B cell (primary cell): Measurements from ENCODE around the gene ARHGAP42. TPM values are rescaled to one million over a fixed set of nuclear protein-coding genes. Genes with fewer than 3 reads are reported as not detected.

Experiments used
- ATAC-seq: fragments of 200-7000 bp; cut with Tn5 transposase; one replicate; pipeline ENCODE4 v1.10.0; 2021; ENCODE audit warnings: low read depth, mild to moderate bottlenecking, moderate number of reproducible peaks, moderate library complexity
- CTCF ChIA-PET: fragments of 350-600 bp; sonication (Branson Sonifier 250); formaldehyde crosslinking; loops from one replicate; lab custom pipeline; 2021; ENCODE audit warnings: antibody characterized with exemption, inconsistent platforms; lab: Charles Lee
- POLR2A ChIA-PET: fragments of 350-600 bp; sonication (Branson Sonifier 250); formaldehyde crosslinking; loops from one replicate; lab custom pipeline; 2021; ENCODE audit warnings: antibody characterized with exemption; lab: Charles Lee
- DNase-seq: peaks from one replicate; pipeline ENCODE4 v3.0.0; 2013
- H2AFZ ChIP-seq: 2 replicates; pipeline ENCODE4 v1.6.1; 2012; ENCODE audit warnings: mild to moderate bottlenecking, low read depth, low read length; ENCODE audit not compliant: insufficient read depth, poor library complexity, severe bottlenecking
- H3K27ac ChIP-seq, 2 donors: 1 replicate in 1 of 2; 2 replicates in 1 of 2; pipeline ENCODE4 v1.5.1; 2012 to 2013; ENCODE audit warnings: low read length in 2 of 2, mild to moderate bottlenecking in 2 of 2, moderate library complexity in 1 of 2
- H3K27me3 ChIP-seq, 4 experiments: fragments of 200-600 bp in 1 of 4; sonication (generic) in 1 of 4; replicated peaks in 1 of 4; 1 replicate in 2 of 4; 2 replicates in 2 of 4; pipeline versions ENCODE4 v1.6.1 to v1.7.0; 2013 to 2016; ENCODE audit warnings: low read length in 3 of 4, mild to moderate bottlenecking in 2 of 4, mixed read lengths in 1 of 4, moderate library complexity in 1 of 4; ENCODE audit not compliant: insufficient read depth in 4 of 4, control insufficient read depth in 3 of 4; ENCODE audit errors: control extremely low read depth in 1 of 4
- H3K36me3 ChIP-seq, 2 experiments: replicated peaks in 1 of 2; 1 replicate in 1 of 2; 2 replicates in 1 of 2; pipeline versions ENCODE4 v1.6.1 to v1.7.1; 2013; ENCODE audit warnings: low read length in 1 of 2; ENCODE audit not compliant: insufficient read depth in 2 of 2, control insufficient read depth in 1 of 2; ENCODE audit errors: control extremely low read depth in 1 of 2, extremely low read depth in 1 of 2
- H3K4me1 ChIP-seq, 2 donors: fragments of 200-600 bp in 1 of 2; sonication (generic) in 1 of 2; 1 replicate in 1 of 2; 2 replicates in 1 of 2; pipeline versions ENCODE4 v1.5.1 to v1.6.1; 2013 to 2017; ENCODE audit warnings: low read length in 2 of 2; ENCODE audit not compliant: control insufficient read depth in 2 of 2, insufficient read depth in 2 of 2
- H3K4me2 ChIP-seq: replicated peaks from 2 replicates; pipeline ENCODE3; 2012; ENCODE audit warnings: mild to moderate bottlenecking, low read depth, low read length; ENCODE audit not compliant: poor library complexity, severe bottlenecking
- H3K4me3 ChIP-seq, 5 experiments: fragments of 200-600 bp in 1 of 5; sonication (generic) in 1 of 5; 1 replicate in 3 of 5; 2 replicates in 2 of 5; pipeline versions ENCODE4 v1.5.1 to v1.7.0; 2011 to 2016; ENCODE audit warnings: low read length in 4 of 5, mild to moderate bottlenecking in 4 of 5, low read depth in 2 of 5, control low read depth in 1 of 5, moderate library complexity in 1 of 5; ENCODE audit not compliant: insufficient read depth in 1 of 5; ENCODE audit errors: control extremely low read depth in 1 of 5, extremely low read depth in 1 of 5
- H3K79me2 ChIP-seq: fragments of 200-600 bp; sonication (generic); one replicate; pipeline ENCODE4 v1.6.0; 2016; ENCODE audit warnings: low read length; ENCODE audit not compliant: control insufficient read depth, insufficient read depth
- H3K9ac ChIP-seq: fragments of 200-600 bp; sonication (generic); 2 replicates; pipeline ENCODE4 v1.6.1; 2017; ENCODE audit warnings: mild to moderate bottlenecking, low read length, moderate library complexity
- H3K9me3 ChIP-seq, 3 donors: one replicate each; pipeline versions ENCODE4 v1.6.1 to v1.7.1; 2013; ENCODE audit warnings: low read length in 2 of 3; ENCODE audit not compliant: control insufficient read depth in 2 of 3, insufficient read depth in 1 of 3; ENCODE audit errors: control extremely low read depth in 1 of 3
- H4K20me1 ChIP-seq: 2 replicates; pipeline ENCODE4 v1.6.0; 2012; ENCODE audit warnings: mild to moderate bottlenecking, low read length; ENCODE audit not compliant: insufficient read depth, control insufficient read depth, poor library complexity, severe bottlenecking
- H3K27ac Mint-ChIP-seq: one replicate; pipeline ENCODE4 v1.8.0; 2021; ENCODE audit warnings: mixed read lengths
- H3K27me3 Mint-ChIP-seq: one replicate; pipeline ENCODE4 v1.8.0; 2021; ENCODE audit warnings: mixed read lengths
- H3K4me1 Mint-ChIP-seq: one replicate; pipeline ENCODE4 v1.8.0; 2021; ENCODE audit warnings: mixed read lengths
- H3K4me3 Mint-ChIP-seq: one replicate; pipeline ENCODE4 v1.8.0; 2021; ENCODE audit warnings: mixed read lengths
- H3K9me3 Mint-ChIP-seq: one replicate; pipeline ENCODE4 v1.8.0; 2022; ENCODE audit warnings: mixed read lengths; ENCODE audit not compliant: insufficient read depth
- CTCF ChIP-seq: fragments of 200-600 bp; IDR thresholded peaks from one replicate; pipeline ENCODE4 v1.8.0; 2022; ENCODE audit warnings: antibody characterized with exemption, mild to moderate bottlenecking
- EZH2 ChIP-seq: IDR thresholded peaks from 2 replicates; pipeline ENCODE4 v1.6.1; 2012; ENCODE audit warnings: borderline replicate concordance, low read depth, mild to moderate bottlenecking, moderate library complexity, low read length; ENCODE audit not compliant: insufficient read depth, poor library complexity, severe bottlenecking
- WGBS: methylation state at CpG from one replicate; pipeline ENCODE4 v1.1.5; 2013; ENCODE audit warnings: missing lambda C conversion rate; ENCODE audit not compliant: insufficient coverage; 5-methylcytosine and 5-hydroxymethylcytosine counted together
- intact Hi-C: fragments of 100-400 bp; cut with micrococcal nuclease; formaldehyde crosslinking; loops from one replicate; pipeline ENCODE4 v1.10.0; 2022
- polyA plus RNA-seq: library from polyadenylated mRNA; depleted of rRNA; stranded (reverse); fragments of >200 nt; gene quantifications from 2 replicates; pipeline ENCODE4 v1.2.3, GENCODE V29; 2012
- total RNA-seq, 2 donors: library from RNA; stranded (reverse); fragments of 120-200 nt in 1 of 2; gene quantifications; 1 replicate in 1 of 2; 2 replicates in 1 of 2; pipeline versions ENCODE4 v1.2.3 to v1.2.4, GENCODE V29; 2013 to 2022

Gene ARHGAP42
- total and polyA plus RNA-seq, 2 donors (not counting 1 experiment from before 2014, with no cell fraction given): 3.8 to 4.9 TPM

- DNase-seq (no peak), ATAC-seq (no peak)
- H3K79me2 ChIP-seq: no peaks in the 10 kb centered on the region
- no peaks in the 10 kb centered on the region for H3K36me3 ChIP-seq
- intact Hi-C loops: no loop called here
- Mint-ChIP-seq H3K4me1 (peaks cover 2% of the 10 kb centered on the region), H3K27me3 (no peaks in the 10 kb centered on the region), H3K4me3 (no peak overlapping the region), H3K9me3 (no peaks in the 10 kb centered on the region), H3K27ac (no peak overlapping the region)
- no peak overlapping the region for H3K4me3 ChIP-seq
- H3K4me1 ChIP-seq: no peaks in the 10 kb centered on the region
- no CpG with 5 or more reads among the region's 1 CpG for WGBS
- TF ChIP-seq EZH2 (no peak), CTCF (no peak)
- H3K9ac ChIP-seq: no peak overlapping the region
- ChIA-PET CTCF (interaction anchor here (1.0 kb wide), 1 partner anchor 27 kb away, joined by 3 read pairs; no protein-coding TSS in a partner anchor), POLR2A (no interaction called here)
- no peaks in the 10 kb centered on the region for H3K9me3 ChIP-seq
- no peaks in the 10 kb centered on the region for H3K27me3 ChIP-seq
- no peak overlapping the region for H3K27ac ChIP-seq
- H4K20me1 ChIP-seq: no peaks in the 10 kb centered on the region
- H2AFZ ChIP-seq: no peak overlapping the region
- no peak overlapping the region for H3K4me2 ChIP-seq
Observed at GRCh38 chr11:100883830-100884229, 196.7 kb downstream of the ARHGAP42 start.

GRCh38 chr11:100887659-100888058, 200.6 kb downstream of the ARHGAP42 start:
- Histone ChIP-seq H3K36me3 (no peaks in the 10 kb centered on the region), H3K9me3 (no peaks in the 10 kb centered on the region), H3K27ac (no peak overlapping the region), H3K9ac (no peak overlapping the region), H4K20me1 (no peaks in the 10 kb centered on the region), H3K4me3 (no peak overlapping the region), H3K79me2 (no peaks in the 10 kb centered on the region), H3K4me2 (no peak overlapping the region), H3K27me3 (no peaks in the 10 kb centered on the region), H2AFZ (no peak overlapping the region), H3K4me1 (no peaks in the 10 kb centered on the region)
- no peak overlapping the region for H3K27ac Mint-ChIP-seq
- ATAC-seq (no peak), DNase-seq (no peak)
- H3K27me3 Mint-ChIP-seq: no peaks in the 10 kb centered on the region
- H3K9me3 Mint-ChIP-seq: no peaks in the 10 kb centered on the region
- POLR2A ChIA-PET: no interaction called here
- H3K4me1 Mint-ChIP-seq: no peaks in the 10 kb centered on the region
- WGBS: no CpG with 5 or more reads among the region's 1 CpG
- H3K4me3 Mint-ChIP-seq: no peak overlapping the region
- intact Hi-C loops: no loop called here
- CTCF ChIA-PET: no interaction called here
- TF ChIP-seq EZH2 (no peak), CTCF (no peak)
